Gastrocnemius medialis (tissue), 4 donors: ENCODE measurements around the gene ITGB3. TPM values are rescaled to one million over a fixed set of nuclear protein-coding genes. Genes with fewer than 3 reads are reported as not detected.

Experiments used
- ATAC-seq, 2 donors: fragments of 150-250 bp; one replicate each; pipeline ENCODE4 v1.9.1; 2016
- DNase-seq, 2 donors: peaks; one replicate each; pipeline ENCODE4 v3.0.0-alpha.2; 2019
- H3K27ac ChIP-seq, 4 donors: fragments of 200-600 bp; sonication (generic); 1 replicate in 1 of 4; 2 replicates in 3 of 4; pipeline ENCODE4 v1.5.1; 2016 to 2018; ENCODE audit warnings: mild to moderate bottlenecking in 2 of 4, moderate library complexity in 1 of 4
- H3K27me3 ChIP-seq, 3 donors: fragments of 200-600 bp; sonication (generic) in 2 of 3; 1 replicate in 1 of 3; 2 replicates in 2 of 3; pipeline versions ENCODE4 v1.5.1 to v1.6.0; 2016 to 2019; ENCODE audit warnings: mild to moderate bottlenecking in 1 of 3, moderate library complexity in 1 of 3
- H3K36me3 ChIP-seq, 2 donors: fragments of 200-600 bp; sonication (generic) in 1 of 2; one replicate each; pipeline ENCODE4 v1.5.1; 2017 to 2018
- H3K4me1 ChIP-seq, 2 donors: fragments of 200-600 bp; sonication (generic) in 1 of 2; one replicate each; pipeline ENCODE4 v1.5.1; 2016 to 2017; ENCODE audit warnings: mild to moderate bottlenecking in 2 of 2
- H3K4me3 ChIP-seq, 4 donors: fragments of 200-600 bp; sonication (generic) in 3 of 4; 1 replicate in 1 of 4; 2 replicates in 3 of 4; pipeline ENCODE4 v1.5.1; 2016 to 2019; ENCODE audit warnings: mild to moderate bottlenecking in 2 of 4
- H3K9me3 ChIP-seq, 3 donors: fragments of 200-600 bp; sonication (generic) in 2 of 3; 1 replicate in 1 of 3; 2 replicates in 2 of 3; pipeline ENCODE4 v1.5.1; 2016 to 2019
- CTCF ChIP-seq, 5 experiments: fragments of 450-650 bp in 3 of 5; fragments of 200-600 bp in 2 of 5; sonication (generic) in 2 of 5; IDR thresholded peaks in 4 of 5; conservative IDR thresholded peaks in 1 of 5; 1 replicate in 4 of 5; 2 replicates in 1 of 5; pipeline ENCODE4 v1.5.1; 2016 to 2019; ENCODE audit warnings: antibody characterized with exemption in 5 of 5, mild to moderate bottlenecking in 3 of 5, moderate library complexity in 3 of 5
- POLR2A ChIP-seq, 2 donors: fragments of 450-650 bp; IDR thresholded peaks; one replicate each; pipeline ENCODE4 v1.6.1; 2017; ENCODE audit warnings: antibody characterized with exemption in 2 of 2, mild to moderate bottlenecking in 2 of 2, moderate library complexity in 2 of 2
- in situ Hi-C, 4 donors: fragments of 200-750 bp; cut with MboI; loops; one replicate each; pipeline versions ENCODE4 v1.15.0 to v1.8.0; 2017; ENCODE audit warnings: low sequenced_read_pairs in 4 of 4
- intact Hi-C: fragments of 100-400 bp; cut with DNase I; formaldehyde crosslinking; loops from one replicate; pipeline ENCODE4 v1.15.1; 2023; ENCODE audit warnings: low total_unique reads
- total RNA-seq, 4 donors: library from RNA; depleted of rRNA; stranded (reverse); fragments of >200 nt; gene quantifications; one replicate each; pipeline versions ENCODE4 v1.1.0 to v1.2.3, GENCODE V29; 2016

ITGB3 gene
- total RNA-seq, 4 donors from 2014 or later = 0.92 to 6.2 (median 1.9) TPM; not detected in 1

- Histone ChIP-seq H3K27me3 (no peaks in the 10 kb centered on the region), H3K36me3 (no peaks in the 10 kb centered on the region), H3K9me3 (no peaks in the 10 kb centered on the region), H3K27ac (no peak overlapping the region), H3K4me1 (no peaks in the 10 kb centered on the region), H3K4me3 (no peak overlapping the region)
- no peak for TF ChIP-seq POLR2A (IDR thresholded peaks at IDR 0.05)
- no peak for TF ChIP-seq CTCF (IDR thresholded peaks at IDR 0.05 in 4 of 5, conservative IDR thresholded peaks at IDR 0.05 in 1 of 5)
- intact Hi-C loops = no loop called here
- no peak for DNase-seq
- in situ Hi-C loops = no loop called here
- ATAC-seq = no peak
Measured at GRCh38 chr17:47332287-47332686, 78.7 kb downstream of the ITGB3 start.

- TF ChIP-seq POLR2A (IDR thresholded peaks at IDR 0.05) = no peak
- TF ChIP-seq CTCF (IDR thresholded peaks at IDR 0.05 in 4 of 5, conservative IDR thresholded peaks at IDR 0.05 in 1 of 5) = no peak
- Histone ChIP-seq H3K9me3 (no peaks in the 10 kb centered on the region), H3K4me3 (no peak overlapping the region), H3K27me3 (no peaks in the 10 kb centered on the region), H3K4me1 (no peaks in the 10 kb centered on the region), H3K27ac (no peak overlapping the region), H3K36me3 (no peaks in the 10 kb centered on the region)
- DNase-seq (no peak), ATAC-seq (no peak)
- intact Hi-C loops = no loop called here
- in situ Hi-C loops = no loop called here
Measured at GRCh38 chr17:47335101-47335936, 81.7 kb downstream of the ITGB3 start.

GRCh38 chr17:47338026-47338425 lies 84.4 kb downstream of the ITGB3 start:
- no peaks in the 10 kb centered on the region for H3K36me3 ChIP-seq
- no peak overlapping the region for H3K4me3 ChIP-seq
- intact Hi-C loops = no loop called here
- ATAC-seq (no peak), DNase-seq (no peak)
- H3K4me1 ChIP-seq = no peaks in the 10 kb centered on the region
- H3K27ac ChIP-seq = no peak overlapping the region
- no peaks in the 10 kb centered on the region for H3K9me3 ChIP-seq
- H3K27me3 ChIP-seq = no peaks in the 10 kb centered on the region
- TF ChIP-seq POLR2A (IDR thresholded peaks at IDR 0.05) (no peak), CTCF (IDR thresholded peaks at IDR 0.05 in 4 of 5, conservative IDR thresholded peaks at IDR 0.05 in 1 of 5) (no peak)
- in situ Hi-C loops = no loop called here

- intact Hi-C loops (no loop called here), in situ Hi-C loops (no loop called here)
- Histone ChIP-seq H3K4me1 (no peaks in the 10 kb centered on the region), H3K27me3 (no peaks in the 10 kb centered on the region), H3K36me3 (no peaks in the 10 kb centered on the region), H3K4me3 (no peak overlapping the region), H3K9me3 (no peaks in the 10 kb centered on the region), H3K27ac (no peak overlapping the region)
- ATAC-seq (no peak), DNase-seq (no peak)
- TF ChIP-seq POLR2A (IDR thresholded peaks at IDR 0.05) (no peak), CTCF (IDR thresholded peaks at IDR 0.05 in 4 of 5, conservative IDR thresholded peaks at IDR 0.05 in 1 of 5) (no peak)
Measured at GRCh38 chr17:47352848-47353247, 99.2 kb downstream of the ITGB3 start.
